Ramos (cell line): ENCODE results near the gene ELP2.
"Not testable (repeated sequence)": the region's sequence is repeated elsewhere in the genome, so short reads cannot be mapped to it uniquely, and the experiment has no call there.

Source experiments
- in situ Hi-C: fragments of 300-500 bp; cut with MboI; formaldehyde crosslinking; loops from one replicate; pipeline ENCODE4 v1.14.3; 2022; ENCODE audit warnings: low sequenced_read_pairs; ENCODE audit not compliant: unreplicated experiment

Gene ELP2

GRCh38 chr18:36153771-36154170, 24.1 kb downstream of the ELP2 start:
- in situ Hi-C loops = no loop called here

- in situ Hi-C loops = no loop called here
These were observed 26.4 kb downstream of the ELP2 start for GRCh38 chr18:36155851-36156757.

DNA sequence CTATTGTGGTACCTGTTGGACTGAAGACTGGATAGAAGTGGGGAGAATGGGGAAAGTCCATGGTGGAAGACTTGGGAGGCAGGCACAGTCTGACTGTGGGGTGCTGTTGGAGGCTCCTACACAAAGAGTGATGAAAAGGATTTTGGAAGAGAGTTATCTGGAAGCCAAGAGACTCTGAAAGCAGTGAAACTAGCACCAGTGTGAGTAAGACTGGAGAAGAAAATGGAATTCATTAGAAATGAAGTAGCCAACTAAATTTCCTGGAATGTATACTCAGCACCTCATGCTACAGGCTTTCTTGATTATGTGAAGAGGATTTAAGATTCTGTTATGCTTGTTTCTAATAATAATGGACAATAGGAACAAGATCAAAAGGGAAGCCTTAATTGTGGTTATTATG, 27.7 kb downstream of the ELP2 start:
- in situ Hi-C loops = no loop called here

DNA sequence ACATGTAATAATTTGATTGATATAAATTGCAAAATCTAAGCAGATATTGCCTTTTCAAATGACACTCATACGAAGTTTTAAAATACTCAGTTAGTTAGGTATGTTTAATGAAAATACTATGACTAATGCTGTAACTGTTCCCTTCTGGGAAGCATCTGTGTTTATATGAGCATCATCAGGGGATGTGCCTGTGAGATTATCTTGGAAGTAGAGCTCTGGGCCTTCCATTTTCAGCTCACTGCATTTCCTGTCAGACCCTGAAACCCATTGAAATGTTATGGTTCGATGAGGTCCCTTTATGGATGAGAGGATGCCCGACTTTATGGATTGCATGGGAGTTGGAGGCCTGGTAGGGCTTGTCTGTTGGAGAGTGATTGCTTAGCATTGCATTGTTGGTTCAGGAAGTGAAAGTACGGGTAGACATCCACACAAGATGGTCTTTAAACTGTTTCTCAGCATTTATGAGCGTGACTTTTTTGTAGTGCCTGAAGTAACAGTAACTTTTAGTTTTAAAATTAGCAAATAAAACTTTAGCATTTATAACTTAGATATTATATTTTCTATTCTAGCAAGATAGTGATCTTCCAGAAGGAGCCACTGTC, 28.7 kb downstream of the ELP2 start:
- in situ Hi-C loops = no loop called here

- in situ Hi-C loops = no loop called here
These were observed 31.3 kb downstream of the ELP2 start for GRCh38 chr18:36160959-36161371.

- in situ Hi-C loops = no loop called here
These were observed 33.3 kb downstream of the ELP2 start for GRCh38 chr18:36162981-36163380.

DNA sequence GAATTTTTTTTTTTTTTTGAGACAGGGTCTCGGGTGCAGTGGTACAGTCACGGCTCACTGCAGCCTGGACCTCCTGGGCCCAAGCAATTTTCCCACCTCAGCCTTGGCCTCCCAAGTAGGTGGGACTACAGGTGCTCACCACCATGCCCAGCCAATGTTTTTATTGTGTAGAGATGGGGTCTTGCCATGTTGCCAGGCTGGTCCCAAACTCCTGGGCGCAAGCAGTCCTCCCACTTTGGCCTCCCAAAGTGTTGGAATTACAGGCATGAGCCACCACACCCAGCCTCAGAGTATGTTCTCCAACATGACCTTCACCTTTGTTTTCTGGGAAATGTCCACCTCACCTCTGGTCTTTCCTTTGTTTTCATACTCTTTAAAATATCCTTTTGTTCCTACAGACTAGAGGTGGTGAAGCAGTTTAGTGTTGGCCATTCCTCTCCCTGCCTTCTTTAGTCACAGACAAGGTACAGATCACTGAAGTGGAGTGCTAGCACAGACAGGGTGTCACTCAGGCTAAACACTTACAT, 38.1 kb downstream of the ELP2 start:
- in situ Hi-C loops = no loop called here

DNA sequence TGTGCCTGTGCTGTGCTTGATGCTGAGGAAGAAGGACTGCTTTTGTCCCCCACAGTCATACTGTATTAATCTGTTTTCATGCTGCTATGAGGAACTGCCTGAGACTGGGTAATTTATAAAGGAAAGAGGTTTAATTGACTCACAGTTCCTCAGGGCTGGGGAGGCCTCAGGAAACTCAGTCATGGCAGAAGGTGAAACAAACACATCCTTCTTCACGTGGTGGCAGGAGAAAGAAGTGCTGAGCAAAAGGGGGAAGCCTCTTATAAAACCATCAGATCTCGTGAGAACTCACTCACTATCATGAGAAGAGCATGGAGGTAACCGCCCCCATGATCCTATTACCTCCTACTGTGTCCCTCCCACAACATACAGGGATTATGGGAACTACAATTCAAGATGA, 38.6 kb downstream of the ELP2 start:
- in situ Hi-C loops = not testable (repeated sequence)

- in situ Hi-C loops = no loop called here
These were observed 40.2 kb downstream of the ELP2 start for GRCh38 chr18:36169938-36170337.

- in situ Hi-C loops = no loop called here
These were observed 45.8 kb downstream of the ELP2 start for GRCh38 chr18:36175481-36175880.

- in situ Hi-C loops = no loop called here
These were observed 46.5 kb downstream of the ELP2 start for GRCh38 chr18:36176177-36176584.

GRCh38 chr18:36176711-36177110, 47.0 kb downstream of the ELP2 start:
- in situ Hi-C loops = no loop called here

DNA sequence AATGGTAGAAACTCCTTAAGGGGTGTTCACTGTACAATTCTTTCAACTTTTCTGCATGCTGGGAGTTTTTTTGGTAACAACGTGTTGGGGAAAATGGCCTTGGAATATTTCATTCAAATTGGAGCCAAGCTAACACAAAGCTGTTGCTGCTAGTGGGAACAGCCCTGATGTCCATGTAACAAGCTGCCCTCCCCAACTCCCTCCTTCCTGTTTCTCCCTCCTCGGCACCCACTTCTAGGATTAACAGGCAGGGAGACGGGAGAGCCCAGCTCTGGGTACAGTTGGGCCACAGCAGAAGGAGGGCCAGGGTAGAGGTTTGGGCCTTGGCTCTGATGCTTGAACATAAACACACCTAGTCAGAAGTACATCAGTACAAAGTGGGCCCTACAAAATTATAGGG, 48.2 kb downstream of the ELP2 start:
- in situ Hi-C loops = no loop called here

DNA sequence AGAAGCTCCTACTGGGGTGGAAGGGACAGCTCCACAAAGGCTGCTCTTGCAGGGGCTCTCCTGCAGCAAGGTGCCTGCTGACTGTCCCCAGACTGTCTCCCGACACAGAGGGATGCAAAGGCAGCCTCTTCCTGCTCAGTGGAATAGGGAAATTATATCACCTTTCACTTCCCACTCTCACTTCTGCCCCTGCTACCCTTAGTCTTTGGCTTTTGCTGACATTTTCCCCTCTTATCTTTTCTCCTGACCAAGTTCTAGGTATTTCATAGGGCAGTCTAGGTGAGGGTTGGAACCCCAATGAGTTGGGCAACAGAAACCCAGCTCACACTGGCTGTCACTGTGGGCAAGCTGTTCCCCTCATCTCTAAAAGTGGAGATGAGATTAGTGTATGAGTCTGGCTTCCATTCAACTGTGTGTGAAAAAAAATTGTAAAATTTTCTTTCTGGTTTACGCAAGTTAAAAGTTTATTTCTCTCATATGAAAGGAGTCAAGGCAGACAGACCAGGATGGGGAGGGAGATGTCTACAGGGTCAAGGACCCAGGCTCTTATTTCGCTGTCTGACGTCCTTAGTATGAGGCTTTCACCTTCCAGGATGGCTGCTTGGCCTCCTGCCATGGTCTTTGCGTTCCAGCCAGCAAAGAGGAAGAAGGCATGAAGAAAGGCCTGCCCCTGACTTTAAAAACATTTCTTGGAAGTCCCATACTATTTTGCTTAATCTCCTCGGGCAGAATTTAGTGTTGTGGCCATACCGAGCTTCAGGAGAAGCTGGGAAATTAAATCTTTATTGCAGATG, 50.1 kb downstream of the ELP2 start:
- in situ Hi-C loops = no loop called here

DNA sequence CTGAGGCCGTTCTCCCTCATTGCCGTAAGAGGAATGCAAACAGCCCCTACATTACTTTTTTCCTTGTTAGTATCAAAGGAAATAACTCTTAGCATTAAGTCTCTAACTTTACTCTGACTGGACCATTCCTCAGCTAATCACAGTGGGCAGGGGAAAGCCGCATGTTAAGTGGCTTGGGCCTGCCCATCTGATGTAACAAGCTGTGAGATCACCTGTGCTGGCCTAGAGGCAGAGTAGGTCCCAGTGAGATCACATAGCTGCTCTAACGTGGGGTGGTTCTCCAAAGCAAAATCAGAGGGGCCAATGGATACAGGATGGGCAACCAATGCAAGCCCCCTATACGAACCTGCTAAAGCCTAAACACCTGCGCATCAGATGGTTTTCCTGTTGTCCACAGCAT, 51.7 kb downstream of the ELP2 start:
- in situ Hi-C loops = no loop called here

DNA sequence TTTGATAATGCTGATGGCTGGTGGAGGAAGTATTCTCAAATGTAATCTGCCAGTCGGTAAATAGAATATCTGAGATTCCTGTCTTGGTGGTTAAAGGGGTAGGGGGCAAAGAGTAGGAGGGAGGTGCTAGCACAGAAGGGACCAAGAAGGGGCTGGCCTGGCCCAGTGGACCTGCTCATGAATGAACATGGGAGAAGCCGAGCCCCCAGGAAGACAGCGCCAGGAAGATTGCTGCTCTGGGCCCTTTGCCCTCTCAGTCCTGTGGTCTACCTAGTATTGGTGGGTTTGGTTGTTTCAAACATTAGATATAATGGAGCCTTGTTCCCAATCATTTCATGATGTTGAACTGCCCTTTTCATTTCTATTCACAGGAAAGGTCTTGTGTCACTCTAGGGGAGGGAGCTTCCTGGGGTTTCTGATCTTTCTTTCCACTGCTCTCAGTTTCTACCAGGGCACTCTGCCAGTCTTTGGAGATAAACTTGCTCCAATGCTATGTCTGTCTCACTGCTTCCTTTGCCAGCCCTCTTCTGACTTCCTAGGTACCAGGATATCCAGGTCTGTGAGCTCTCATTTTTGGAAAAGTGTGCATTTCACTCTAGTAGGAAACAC, 52.3 kb downstream of the ELP2 start:
- in situ Hi-C loops = no loop called here

- in situ Hi-C loops = no loop called here
These were observed 53.3 kb downstream of the ELP2 start for GRCh38 chr18:36183033-36183432.

GRCh38 chr18:36183987-36184386, 54.3 kb downstream of the ELP2 start:
- in situ Hi-C loops = no loop called here

GRCh38 chr18:36185157-36185556, 55.5 kb downstream of the ELP2 start:
- in situ Hi-C loops = no loop called here

GRCh38 chr18:36185901-36186460, 56.3 kb downstream of the ELP2 start:
- in situ Hi-C loops = no loop called here
